ENCODE measurements around the gene TXNDC5.

- TF ChIP-seq CTCF (IDR thresholded peaks at IDR 0.05; ENCODE audit: insufficient read depth, low read length), result no peak
- peak; percentile 29; the same call in 1 of the 2 replicates for TF ChIP-seq POLR2AphosphoS5 (IDR thresholded peaks at IDR 0.05; ENCODE audit: low read depth)
- no peak for TF ChIP-seq GABPA (IDR thresholded peaks at IDR 0.05; ENCODE audit: low read depth)
Measured at GRCh38 chr6:7909323-7910276, 988 bp downstream of the TXNDC5 start.

Data from HL-60 (cell line).